Stimulated activated CD4-positive, alpha-beta T cell treated with anti-CD3 and anti-CD28 coated beads, Interleukin-4, amount 100 ng/mL, for 48 hours (primary cell): Measurements from ENCODE around the gene SERPINE1.
"Not testable (repeated sequence)": the region's sequence is repeated elsewhere in the genome, so short reads cannot be mapped to it uniquely, and the experiment has no call there.

Experiments
- DNase-seq, 2 donors: peaks; one replicate each; pipeline ENCODE4 v3.0.0-alpha.2; 2020; ENCODE audit warnings: low read depth in 2 of 2

The SERPINE1 gene

DNA sequence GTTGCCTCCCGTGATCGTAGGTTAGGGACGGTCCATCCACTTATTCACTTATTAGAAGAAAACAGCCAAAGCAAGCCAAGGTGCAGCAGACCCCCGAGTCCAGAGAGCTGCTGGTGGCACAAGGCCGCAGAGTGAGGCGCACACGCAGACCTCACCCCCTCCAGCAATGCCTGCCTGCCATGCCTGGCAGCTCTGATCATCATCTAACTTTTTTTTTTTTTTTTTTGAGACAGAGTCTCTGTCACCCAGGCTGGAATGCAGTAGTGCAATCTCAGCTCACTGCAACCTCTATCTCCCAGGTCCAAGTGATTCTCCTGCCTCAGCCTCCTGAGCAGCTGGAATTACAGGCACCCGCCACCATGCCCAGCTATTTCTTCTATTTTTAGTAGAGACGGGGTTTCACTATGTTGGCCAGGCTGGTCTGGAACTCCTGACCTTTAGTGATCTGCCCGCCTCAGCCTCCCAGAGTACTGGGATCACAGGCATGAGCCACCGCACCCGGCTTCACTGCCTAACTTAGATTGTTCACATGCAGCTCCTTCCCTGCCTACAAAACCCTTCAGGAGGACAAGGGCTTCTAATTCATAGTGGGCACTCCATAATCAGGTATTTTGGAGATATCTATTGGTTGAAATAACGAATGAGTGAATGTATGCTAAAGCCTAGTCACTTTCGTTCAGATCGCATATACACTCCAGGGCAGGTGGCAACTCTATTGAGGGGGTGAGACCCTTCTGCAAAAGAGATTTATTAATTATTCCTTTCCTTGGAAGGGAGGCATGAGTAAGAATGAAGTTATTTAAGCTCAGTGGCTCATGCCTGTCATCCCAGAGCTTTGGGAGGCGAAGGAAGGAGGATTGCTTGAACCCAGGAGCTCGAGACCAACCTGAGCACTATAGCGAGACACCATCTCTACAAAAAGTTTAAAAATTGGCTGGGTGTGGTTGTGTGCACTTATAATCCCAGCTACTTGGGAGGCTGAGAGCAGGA is 25.8 kb upstream of the SERPINE1 start:
- no peak for DNase-seq

DNA sequence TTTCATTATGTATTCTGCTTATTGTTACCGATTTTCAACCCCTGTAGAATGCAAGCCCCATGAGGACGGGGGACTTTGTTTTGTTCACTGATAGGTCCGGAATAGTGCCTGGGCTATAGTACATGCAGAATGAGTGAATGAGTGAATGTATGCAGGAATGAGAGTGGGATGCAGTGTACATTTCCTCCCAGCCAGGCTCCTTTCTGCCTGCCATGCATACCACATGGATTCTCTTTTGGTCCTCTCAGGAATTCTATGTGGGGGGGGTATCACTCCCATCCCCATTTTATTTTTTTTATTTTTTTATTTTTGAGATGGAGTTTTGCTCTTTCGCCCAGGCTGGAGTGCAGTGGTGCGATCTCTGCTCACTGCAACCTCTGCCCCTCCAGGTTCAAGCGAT is 24.9 kb upstream of the SERPINE1 start:
- no peak for DNase-seq

DNA sequence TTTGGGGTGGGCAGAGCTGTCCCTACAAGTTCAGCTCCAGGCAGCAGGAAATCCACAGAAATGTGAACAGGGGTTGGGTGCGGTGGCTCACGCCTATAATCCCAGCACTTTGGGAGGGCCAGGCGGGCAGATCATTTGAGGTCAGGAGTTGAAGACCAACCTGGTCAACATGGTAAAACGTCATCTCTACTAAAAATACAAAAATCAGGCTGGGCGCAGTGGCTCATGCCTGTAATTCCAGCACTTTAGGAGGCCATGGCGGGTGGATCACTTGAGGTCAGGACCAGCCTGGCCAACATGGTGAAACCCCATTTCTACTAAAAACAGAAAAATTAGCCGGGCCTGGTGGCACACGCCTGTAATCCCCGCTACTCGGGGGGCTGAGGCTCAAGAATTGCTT is 23.2 kb upstream of the SERPINE1 start:
- DNase-seq: not testable (repeated sequence)

DNA sequence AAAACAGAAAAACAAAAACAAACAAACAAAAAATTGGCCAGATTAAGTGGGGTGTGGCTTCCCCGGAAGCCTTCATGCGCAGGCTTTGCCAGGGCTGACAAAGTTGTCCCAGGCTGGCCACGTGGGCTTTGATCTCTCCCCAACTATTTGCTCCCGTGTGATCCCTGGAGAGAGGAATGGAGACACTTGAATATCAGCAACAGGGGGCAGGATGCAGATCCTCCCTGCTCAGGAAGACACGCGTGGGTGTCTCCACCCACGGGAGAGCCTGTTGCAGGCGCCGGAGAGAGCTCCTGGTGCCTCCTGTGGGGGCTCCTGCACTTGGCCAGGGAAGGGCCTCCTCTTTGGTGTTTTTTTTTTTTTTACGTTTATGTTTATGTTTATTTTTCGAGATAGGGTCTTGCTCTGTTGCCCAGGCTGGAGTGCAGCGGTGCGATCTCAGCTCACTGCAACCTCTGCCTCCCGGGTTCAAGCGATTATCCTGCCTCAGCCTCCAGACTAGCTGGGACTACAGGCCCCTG is 22.7 kb upstream of the SERPINE1 start:
- DNase-seq: no peak

DNA sequence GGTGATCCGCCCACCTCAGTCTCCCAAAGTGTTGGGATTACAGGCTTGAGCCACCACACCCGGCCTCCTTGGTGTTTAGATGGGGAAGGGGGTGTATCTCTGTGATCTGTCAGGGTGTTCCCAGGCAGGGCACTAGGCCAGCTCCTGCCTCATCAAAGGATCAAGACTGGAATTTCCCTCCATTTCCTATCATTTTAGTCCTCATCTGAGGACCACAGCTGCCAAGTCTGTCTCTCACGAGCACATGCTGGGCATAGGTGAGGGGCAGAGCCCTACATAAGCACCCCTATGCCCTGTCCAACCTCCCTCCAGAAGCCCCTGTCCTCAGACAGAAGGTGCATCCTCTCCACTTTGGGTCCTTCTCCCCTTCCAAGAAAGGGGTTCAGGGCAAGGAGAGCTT is 22.1 kb upstream of the SERPINE1 start:
- DNase-seq: no peak

DNA sequence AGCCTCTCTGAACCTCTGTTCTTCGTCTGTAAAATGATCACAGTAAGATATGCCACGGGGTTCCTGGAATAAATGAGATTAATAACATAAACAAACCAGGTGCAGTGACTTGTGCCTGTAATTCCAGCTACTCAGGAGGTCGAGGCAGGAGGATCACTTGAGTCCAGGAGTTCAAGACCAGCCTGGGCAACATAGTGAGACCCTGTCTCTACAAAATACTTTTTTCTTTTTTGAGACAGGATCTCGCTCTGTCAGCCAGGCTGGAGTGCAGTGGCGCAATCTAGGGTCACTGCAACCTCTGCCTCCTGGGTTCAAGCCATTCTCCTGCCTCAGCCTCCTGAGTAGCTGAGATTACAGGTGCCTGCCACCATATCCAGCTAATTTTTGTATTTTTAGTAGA is 21.7 kb upstream of the SERPINE1 start:
- DNase-seq: not testable (repeated sequence)

DNA sequence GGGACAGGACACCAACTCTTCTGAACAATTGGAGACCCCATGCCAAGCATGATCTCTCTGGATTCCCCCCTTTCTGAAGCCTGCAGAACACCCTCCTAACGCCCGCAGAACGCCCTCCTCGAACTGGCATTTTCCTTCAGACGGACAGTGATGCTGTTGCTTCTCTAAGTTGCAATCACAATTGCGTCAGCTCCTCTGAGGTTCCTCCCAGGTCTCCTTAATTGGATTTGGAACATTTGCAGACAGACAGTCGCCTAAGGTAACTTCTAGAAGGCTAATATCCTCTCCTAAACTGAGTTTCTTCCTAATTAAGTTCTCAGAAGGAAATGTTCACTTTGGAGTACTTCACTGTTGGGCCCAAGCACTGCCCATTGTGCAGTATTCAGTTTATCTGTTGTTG is 20.5 kb upstream of the SERPINE1 start:
- no peak for DNase-seq

DNA sequence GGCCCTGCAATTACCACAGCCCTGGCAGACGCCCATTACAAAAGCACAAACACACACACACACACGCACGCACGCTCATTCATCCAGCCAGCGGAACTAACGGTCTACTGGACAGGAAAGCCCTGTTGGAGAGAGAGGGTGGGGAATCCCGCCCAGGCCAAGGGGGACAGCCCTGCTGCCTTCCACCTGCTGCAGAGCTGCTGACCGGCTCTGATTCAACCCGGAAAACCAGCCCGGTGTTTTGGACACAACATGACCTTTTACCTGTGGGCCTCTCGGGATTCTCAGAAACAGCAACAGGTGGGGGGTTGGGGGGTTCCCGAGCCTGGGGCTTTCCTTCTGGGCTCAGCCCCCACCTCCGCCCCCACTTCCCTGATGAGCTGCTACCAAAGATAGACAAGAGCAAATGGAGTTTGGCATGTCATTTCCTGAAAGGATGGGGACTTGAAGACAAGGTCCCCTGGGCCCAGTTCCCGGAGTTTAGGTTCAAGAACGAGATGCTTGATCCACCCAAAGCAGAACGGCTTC is 18.5 kb upstream of the SERPINE1 start:
- no peak for DNase-seq

DNA sequence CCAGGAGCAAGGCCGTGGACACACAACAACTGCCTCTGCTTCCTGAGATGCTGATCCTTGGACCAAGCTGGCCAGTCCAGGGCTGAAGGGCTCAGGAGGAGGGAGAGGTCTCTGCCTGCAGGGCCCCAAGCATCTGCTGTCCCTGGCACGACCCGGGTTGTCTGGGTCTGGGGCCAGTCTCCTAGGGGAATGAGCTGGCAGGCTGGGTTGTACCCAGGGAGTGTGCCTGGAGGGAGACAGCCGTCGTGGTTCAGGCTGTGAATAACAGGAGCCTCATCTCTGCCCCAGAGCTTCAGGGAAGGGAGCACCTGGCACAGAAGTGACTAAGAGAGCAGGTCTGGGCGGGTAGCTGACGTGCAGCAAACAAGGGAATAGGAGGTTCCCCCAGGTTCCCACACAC is 17.9 kb upstream of the SERPINE1 start:
- DNase-seq: no peak

DNA sequence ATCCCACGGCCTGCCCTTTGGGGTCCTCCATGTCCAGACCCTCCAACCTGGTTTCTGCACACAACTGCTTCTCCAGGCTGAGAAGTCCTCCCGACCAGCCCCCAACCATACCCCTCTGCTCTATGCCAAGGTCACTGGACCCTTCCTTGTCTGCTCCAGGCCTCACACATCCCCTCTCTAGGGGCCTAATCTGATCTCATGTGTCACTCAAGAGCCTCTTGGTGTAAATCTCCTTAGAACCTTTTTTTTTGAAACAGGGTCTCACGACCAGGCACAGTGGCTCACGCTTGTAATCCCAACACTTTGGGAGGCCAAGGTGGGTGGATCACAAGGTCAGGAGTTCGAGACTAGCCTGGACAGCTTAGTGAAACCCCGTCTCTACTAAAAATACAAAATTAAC is 17.5 kb upstream of the SERPINE1 start:
- no peak for DNase-seq

DNA sequence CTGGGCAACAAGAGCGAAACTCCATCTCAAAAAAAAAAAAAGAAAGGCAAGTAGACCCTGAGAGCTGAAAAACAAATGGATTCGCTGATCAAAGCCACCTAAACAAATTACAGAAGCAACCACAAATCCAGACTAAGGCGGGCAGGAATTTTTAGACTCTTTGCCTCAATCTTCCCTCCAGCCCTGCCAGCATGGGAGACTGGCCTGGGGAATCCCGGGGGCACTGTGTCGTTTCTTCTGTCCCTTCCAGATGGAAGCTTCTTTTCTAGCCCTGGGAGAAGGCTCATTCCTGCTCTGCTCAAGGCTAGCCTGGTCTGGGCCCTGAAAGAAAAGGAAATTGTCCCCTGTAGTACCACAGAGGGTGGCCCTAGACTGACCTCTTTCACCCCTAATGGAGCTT is 15.6 kb upstream of the SERPINE1 start:
- DNase-seq: no peak

DNA sequence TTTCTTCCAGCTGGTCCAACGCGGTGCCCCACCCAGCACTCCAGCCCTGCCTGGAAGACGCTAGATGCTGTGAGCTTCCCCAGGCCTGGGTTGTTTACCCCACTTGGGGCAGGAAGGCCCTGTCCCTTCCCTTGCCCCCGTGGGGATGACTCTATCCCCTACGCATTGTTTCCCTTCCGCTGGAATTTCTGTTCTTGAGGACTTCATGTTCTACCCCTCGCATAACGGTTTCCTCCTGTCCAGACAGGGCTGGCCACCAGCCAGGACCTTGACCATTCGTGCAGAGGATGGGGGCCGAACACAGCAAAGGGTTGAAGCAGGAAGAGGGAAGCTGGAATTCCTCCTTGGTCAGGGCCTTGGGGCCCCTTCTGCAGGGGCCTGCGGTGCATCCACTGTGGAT is 14.7 kb upstream of the SERPINE1 start:
- no peak for DNase-seq

DNA sequence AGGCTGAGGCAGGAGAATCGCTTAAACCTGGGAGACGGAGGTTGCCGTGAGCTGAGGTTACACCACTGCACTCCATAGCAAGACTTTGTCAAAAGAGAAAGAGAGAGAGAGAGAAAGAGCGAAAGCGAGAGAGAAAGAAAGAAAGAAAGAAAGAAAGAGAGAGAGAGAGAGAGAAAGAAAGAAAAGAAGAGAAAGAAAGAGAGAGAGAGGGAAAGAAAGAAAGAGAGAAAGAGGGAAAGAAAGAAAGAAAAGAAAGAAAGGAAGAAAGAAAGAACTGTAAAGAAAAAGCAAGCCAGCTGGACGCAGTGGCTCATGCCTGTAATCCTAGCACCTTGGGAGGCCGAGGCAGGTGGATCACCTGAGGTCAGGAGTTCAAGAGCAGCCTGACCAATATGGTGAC is 13.8 kb upstream of the SERPINE1 start:
- not testable (repeated sequence) for DNase-seq

DNA sequence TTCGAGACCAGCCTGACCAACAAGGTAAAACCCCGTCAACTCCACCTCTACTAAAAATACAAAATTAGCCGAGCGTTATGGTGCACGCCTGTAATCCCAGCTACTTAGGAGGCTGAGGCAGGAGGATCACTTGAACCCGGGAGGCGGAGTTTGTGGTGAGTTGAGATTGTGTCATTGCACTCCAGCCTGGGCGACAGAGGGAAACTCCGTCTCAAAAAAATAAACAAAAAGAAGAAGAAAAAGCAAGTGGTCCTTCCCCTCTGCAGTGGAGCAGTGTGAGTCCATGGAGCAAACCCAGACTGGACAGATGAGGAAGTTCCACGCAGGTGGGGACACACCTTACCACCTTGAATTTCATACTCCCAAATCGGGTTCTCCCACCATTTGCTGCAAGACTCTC is 13.1 kb upstream of the SERPINE1 start:
- no peak for DNase-seq

DNA sequence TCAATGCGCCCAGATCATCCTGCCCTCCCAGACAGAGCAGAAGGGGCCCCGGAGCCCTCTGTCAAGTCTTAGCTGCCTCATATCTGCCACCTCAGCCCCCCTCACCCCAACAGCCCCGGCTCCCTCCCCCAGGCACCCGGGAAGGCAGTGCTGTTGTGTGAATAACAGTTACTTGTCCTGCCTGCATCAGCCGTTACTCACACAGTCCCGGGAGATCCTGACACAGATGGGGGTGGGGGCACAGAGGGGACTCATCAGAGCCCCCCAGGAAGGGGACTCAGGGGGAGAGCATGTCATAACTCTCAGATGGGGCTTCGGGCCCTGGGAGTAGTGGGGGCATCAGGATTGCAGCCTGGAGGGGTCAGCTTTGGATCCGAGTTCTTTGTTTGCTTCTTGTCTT is 12.4 kb upstream of the SERPINE1 start:
- no peak for DNase-seq

DNA sequence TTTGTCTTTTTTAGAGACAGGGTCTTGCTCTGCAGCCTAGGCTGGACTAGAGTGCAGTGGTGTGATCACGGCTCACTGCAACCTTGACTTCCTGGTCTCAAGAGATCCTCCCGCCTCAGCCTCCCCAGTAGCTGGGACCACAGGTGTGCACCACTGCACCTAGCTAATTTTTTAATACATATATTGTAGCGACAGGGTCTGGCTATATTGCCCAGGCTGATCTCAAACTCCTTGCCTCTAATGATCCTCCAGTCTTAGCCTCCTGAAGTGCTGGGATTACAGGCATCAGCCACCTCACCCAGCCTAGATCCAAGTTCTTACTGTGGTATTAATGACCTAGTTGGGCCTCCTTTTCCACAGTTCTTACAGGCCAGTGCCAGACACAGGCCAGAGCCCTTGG is 11.7 kb upstream of the SERPINE1 start:
- DNase-seq: no peak

DNA sequence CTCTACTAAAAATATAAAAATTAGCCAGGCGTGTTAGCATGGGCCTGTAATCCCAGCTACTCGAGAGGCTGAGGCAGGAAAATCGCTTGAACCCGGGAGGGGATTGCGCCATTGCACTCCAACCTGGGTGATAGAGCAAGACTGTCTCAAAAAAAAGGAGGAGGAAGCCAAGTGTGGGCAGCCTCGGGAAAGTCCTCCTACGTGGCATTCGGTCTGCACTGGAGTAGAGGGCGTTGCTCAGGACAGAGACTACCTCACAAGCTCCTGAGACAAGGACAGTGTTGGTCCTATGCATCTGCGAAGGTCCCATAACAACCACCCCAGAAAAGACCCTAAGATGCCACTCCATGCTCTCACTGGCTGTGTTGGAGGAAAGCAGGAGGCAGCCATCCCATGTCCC is 10.0 kb upstream of the SERPINE1 start:
- no peak for DNase-seq

DNA sequence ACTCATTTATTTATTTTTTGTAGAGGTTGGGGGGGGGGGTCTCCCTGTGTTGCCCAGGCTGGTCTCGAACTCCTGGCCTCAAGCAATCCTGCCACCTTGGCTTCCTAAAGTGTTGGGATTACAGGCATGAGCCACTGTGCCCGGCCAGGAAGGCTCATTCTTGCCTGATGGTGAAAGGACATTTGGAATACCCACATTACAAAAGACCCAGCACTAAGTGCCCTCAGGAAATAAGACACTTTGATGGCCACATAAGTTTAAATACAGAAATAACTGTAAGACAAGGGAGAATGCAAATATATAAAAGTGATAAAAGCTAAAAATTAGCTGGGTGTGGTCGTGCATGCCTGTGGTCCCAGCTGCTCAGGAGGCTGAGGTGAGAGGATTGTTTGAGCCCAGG is 8.0 kb upstream of the SERPINE1 start:
- DNase-seq: no peak

DNA sequence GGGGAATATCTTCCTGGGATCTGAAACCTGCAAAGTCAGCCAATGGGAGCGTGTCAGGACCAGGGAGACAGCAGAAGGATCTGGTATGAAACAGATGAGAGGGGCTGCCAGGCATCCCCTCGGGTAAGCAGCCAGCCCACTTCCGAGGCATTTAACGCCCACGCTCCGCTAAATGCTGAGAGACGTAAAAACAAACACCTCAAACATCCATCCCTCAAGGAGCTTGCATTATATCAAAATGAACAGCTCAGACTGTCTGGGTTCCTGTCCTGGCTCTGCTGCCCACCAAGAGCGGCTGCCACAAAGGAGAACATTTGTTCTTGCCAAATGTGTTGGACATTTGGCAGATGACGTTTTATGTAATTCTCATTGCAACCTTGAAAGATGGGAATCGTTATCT is 7.0 kb upstream of the SERPINE1 start:
- DNase-seq: no peak

DNA sequence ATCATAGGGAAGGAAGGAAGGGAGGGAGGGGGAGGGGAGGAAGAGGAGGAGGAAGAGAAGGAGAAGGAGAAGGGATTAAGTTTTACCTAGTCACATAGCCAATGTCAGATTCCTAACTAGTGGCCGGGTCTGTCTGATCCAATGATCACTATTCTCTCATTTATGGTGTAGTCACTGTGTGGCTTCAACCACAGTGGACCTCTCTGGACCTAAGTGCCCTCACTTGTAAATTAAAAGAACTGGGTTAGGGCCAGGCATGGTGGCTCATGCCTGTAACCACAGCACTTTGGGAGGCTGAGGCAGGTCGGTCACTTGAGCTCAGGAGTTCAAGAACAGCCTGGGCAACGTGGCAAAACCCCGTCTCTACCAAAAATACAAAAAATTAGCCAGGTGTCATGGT is 6.6 kb upstream of the SERPINE1 start:
- DNase-seq: no peak

DNA sequence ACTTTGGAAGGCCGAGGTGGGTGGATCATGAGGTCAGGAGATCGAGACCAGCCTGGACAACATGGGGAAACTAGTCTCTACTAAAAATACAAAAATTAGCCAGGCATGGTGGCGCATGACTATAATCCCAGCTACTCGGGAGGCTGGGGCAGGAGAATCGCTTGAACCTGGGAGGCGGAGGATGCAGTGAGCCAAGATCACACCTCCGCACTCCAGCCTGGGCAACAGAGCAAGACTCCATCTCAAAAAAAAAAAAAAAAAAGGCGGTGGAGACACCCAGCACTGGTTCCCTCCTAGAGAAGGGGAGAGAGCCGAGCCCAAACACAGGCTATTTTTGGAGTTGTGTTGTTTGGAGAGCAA is 5.3 kb upstream of the SERPINE1 start:
- not testable (repeated sequence) for DNase-seq

DNA sequence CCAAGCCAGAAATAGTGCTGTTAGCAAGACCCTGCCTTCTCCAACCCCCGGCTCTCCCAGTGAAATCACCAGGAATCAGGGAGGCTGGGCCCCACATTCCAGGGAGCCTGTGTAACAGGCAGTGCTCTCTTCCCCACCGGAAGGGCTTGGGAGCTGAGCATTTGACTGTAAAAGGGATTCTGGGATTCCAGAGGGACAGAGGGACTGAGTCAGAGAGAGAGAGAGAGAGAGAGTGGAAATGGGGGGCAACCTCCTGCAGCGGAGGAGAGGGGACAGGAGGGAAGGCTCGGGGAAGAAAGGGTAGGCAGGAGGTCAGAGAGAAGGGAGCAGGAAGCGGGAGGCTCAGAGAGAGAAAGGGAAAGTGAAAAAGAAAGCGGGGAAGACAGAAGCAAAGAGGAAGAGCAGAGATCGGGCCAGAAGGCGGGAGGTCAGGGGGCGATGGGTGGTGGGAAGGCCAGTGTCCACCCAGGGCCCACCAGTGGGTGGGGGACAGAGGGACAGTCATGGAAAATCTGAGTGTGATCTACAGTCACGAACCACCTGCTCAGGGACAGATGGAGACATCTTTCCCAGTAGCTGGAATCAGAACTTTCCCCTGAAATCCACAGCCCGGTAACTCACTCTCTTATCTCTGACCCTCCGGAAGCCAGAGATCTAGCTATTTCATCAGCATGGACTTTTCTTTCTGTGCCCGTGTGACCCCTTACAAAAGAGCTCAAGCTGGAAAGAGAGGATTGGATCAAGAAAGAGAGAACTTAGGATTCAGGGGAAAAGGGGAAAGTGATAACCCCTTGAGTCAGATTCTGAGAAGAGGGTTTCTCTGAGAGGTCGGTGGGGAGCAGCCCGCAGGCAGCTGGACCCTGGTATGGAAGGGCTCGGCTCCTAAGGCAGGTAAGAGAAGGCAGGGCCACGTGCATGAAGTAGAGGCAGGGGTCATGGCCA is 4.6 kb upstream of the SERPINE1 start:
- no peak for DNase-seq
